Subcutaneous adipose tissue (tissue), 4 donors: ENCODE results near the gene C17orf67. TPM values are rescaled to one million over a fixed set of nuclear protein-coding genes. Genes with fewer than 3 reads are reported as not detected.

Experiments
- CTCF ChIP-seq: fragments of 450-650 bp; IDR thresholded peaks from one replicate; pipeline ENCODE4 v1.5.1; 2016; ENCODE audit warnings: low read depth, mild to moderate bottlenecking, control low read depth, antibody characterized with exemption, moderate library complexity
- total RNA-seq, 4 donors: library from RNA; depleted of rRNA; stranded (reverse); fragments of >200 nt; gene quantifications; one replicate each; pipeline ENCODE4 v1.1.0, GENCODE V29; 2016

Gene C17orf67
- total RNA-seq, 4 donors from 2014 or later = 0.66 to 1.3 (median 1.2) TPM; not detected in 1

- no peak for TF ChIP-seq CTCF
Observed at GRCh38 chr17:56834380-56835263, 902 bp upstream of the C17orf67 start.

DNA sequence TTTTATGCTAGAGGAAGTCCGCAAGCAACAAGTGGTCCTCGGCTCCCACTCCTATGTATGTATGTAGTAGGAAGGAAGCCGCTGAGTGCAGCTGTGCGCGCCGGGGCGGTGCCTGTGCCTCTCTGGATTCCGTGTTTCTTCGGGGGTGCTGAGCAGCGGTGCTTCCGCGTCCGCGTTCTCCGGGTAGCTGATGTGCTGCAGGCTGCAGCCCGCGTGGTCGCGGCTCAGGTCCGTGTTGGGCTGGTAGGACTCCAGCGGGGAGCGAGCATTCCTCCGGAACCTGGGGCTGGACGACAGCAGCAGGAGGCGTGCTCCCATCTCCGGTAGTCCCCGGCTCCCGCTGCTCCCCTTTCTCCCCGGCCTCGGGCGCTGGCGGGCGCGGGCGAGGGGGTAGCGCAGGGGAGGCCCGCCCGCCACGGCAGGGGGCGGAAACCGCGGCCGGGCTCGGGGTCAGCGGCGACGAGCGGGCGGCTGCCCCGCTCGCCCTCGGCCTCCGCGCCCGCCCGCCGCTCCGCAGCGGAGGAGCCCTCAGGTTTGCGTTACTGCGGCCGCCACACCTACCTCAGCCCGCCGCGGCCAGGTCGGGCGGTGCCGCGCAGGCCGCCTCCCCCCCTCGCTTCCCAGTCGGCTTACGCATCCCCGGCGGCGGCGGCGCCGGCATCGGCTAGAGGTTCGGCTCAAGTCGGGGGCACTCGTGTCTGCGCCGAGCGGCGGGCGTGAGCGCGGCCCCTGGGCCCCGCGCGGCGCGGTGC, 487 bp downstream of the C17orf67 start:
- TF ChIP-seq CTCF = no peak

DNA sequence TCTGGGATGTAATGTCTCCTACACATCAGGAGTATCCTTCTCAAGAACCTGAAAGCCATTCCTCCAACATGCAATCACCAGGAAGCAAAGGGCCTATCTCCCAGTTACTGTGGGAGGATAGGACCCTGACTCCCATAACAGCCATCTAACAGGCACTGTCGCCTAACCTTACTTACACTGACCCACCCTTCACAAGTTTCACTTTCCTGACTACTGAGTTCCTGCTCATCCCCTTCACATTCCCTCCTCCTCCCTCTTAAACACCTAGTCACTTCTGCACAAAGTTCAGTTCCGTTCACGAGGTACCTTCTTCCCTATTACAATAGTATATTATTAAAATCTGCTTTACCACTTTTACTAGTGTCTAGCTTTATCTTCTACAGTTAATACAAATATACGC, 1.3 kb downstream of the C17orf67 start:
- TF ChIP-seq CTCF = no peak

GRCh38 chr17:56831369-56832095, 2.2 kb downstream of the C17orf67 start:
- TF ChIP-seq CTCF = no peak

DNA sequence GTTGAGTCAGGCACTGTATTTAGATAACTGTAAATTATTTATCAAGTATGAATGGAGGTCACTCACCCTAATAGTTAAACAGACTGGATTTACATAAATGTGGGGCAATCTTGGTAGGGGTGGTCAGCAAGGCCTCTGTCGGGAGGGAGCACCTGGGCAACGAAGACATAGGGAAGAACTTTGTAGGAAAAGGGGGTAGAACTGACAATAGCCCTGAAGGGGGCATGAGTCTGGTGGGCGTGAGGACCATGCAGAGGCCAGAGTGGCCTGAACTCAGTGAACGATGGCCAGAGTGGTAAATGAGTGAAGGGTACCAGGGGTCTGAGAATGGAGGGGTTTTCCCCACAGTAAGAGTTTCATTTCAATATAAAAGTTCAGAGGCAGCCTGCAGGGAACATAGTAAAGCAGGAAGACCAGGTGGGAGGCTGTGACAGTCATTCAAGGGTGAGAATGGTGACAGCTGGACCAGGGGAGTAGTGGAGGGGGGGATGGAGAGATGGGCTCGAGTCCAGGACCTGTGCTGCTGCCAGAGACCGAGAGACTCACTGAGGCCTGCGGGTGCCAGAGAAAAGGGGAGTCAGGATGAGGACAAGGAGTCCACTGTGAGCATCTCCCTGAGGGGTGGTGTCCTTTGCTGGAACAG, 2.9 kb downstream of the C17orf67 start:
- TF ChIP-seq CTCF = no peak

GRCh38 chr17:56826611-56827414, 6.9 kb downstream of the C17orf67 start:
- no peak for TF ChIP-seq CTCF
